Measurements from ENCODE around the gene PBX1. TPM values are rescaled to one million over a fixed set of nuclear protein-coding genes. Genes with fewer than 3 reads are reported as not detected.

Gene PBX1
- total RNA-seq, 2 experiments from 2014 or later, result not detected

- no peak for ATAC-seq
- Mint-ChIP-seq H3K4me1 (ENCODE audit: low read depth) (no peaks in the 10 kb centered on the region), H3K27me3 (no peaks in the 10 kb centered on the region), H3K4me3 (no peak overlapping the region), H3K9me3 (no peaks in the 10 kb centered on the region), H3K36me3 (ENCODE audit: low read depth) (no peaks in the 10 kb centered on the region), H3K27ac (no peak overlapping the region)
- POLR2A ChIA-PET, result no interaction called here
- TF ChIP-seq CTCF (IDR thresholded peaks at IDR 0.05), result no peak
- CTCF ChIA-PET, result no interaction called here
- intact Hi-C loops (cut with micrococcal nuclease), result no loop called here
- no peak for DNase-seq
Observed at GRCh38 chr1:164765557-164765956, 206.6 kb downstream of the PBX1 start.

- no peak for TF ChIP-seq CTCF (IDR thresholded peaks at IDR 0.05)
- no peak for ATAC-seq
- Mint-ChIP-seq H3K36me3 (ENCODE audit: low read depth) (no peaks in the 10 kb centered on the region), H3K27ac (no peak overlapping the region), H3K4me1 (ENCODE audit: low read depth) (no peaks in the 10 kb centered on the region), H3K4me3 (no peak overlapping the region), H3K9me3 (no peaks in the 10 kb centered on the region), H3K27me3 (no peaks in the 10 kb centered on the region)
- CTCF ChIA-PET, result no interaction called here
- POLR2A ChIA-PET, result no interaction called here
- no peak for DNase-seq
- intact Hi-C loops (cut with micrococcal nuclease), result no loop called here
Observed at GRCh38 chr1:164765992-164766720, 207.2 kb downstream of the PBX1 start.

- Mint-ChIP-seq H3K4me1 (ENCODE audit: low read depth) (no peaks in the 10 kb centered on the region), H3K27me3 (no peaks in the 10 kb centered on the region), H3K27ac (no peak overlapping the region), H3K36me3 (ENCODE audit: low read depth) (no peaks in the 10 kb centered on the region), H3K9me3 (no peaks in the 10 kb centered on the region), H3K4me3 (no peak overlapping the region)
- intact Hi-C loops (cut with micrococcal nuclease), result no loop called here
- CTCF ChIA-PET, result no interaction called here
- no peak for DNase-seq
- POLR2A ChIA-PET, result no interaction called here
- no peak for ATAC-seq
- no peak for TF ChIP-seq CTCF (IDR thresholded peaks at IDR 0.05)
Observed at GRCh38 chr1:164767752-164768402, 208.9 kb downstream of the PBX1 start.

GRCh38 chr1:164768619-164769018 is 209.6 kb downstream of the PBX1 start:
- DNase-seq, result no peak
- ATAC-seq, result no peak
- no peak for TF ChIP-seq CTCF (IDR thresholded peaks at IDR 0.05)
- POLR2A ChIA-PET, result no interaction called here
- CTCF ChIA-PET, result no interaction called here
- intact Hi-C loops (cut with micrococcal nuclease), result no loop called here
- no peak overlapping the region for H3K4me3 Mint-ChIP-seq
- no peak overlapping the region for H3K27ac Mint-ChIP-seq
- H3K27me3 Mint-ChIP-seq, result no peaks in the 10 kb centered on the region
- no peaks in the 10 kb centered on the region for H3K36me3 Mint-ChIP-seq (ENCODE audit: low read depth)
- H3K9me3 Mint-ChIP-seq, result no peaks in the 10 kb centered on the region
- no peaks in the 10 kb centered on the region for H3K4me1 Mint-ChIP-seq (ENCODE audit: low read depth)

GRCh38 chr1:164769486-164770130 is 210.6 kb downstream of the PBX1 start:
- H3K4me3 Mint-ChIP-seq, result no peak overlapping the region
- no peak overlapping the region for H3K27ac Mint-ChIP-seq
- no peaks in the 10 kb centered on the region for H3K36me3 Mint-ChIP-seq (ENCODE audit: low read depth)
- no peak for DNase-seq
- H3K9me3 Mint-ChIP-seq, result no peaks in the 10 kb centered on the region
- no peak for TF ChIP-seq CTCF (IDR thresholded peaks at IDR 0.05)
- no peak for ATAC-seq
- intact Hi-C loops (cut with micrococcal nuclease), result no loop called here
- ChIA-PET POLR2A (no interaction called here), CTCF (no interaction called here)
- H3K4me1 Mint-ChIP-seq (ENCODE audit: low read depth), result no peaks in the 10 kb centered on the region
- no peaks in the 10 kb centered on the region for H3K27me3 Mint-ChIP-seq

All from activated CD8-positive, alpha-beta T cell treated with anti-CD3 and anti-CD28 coated beads for 36 hours (primary cell).